Body of pancreas (tissue), 4 donors: ENCODE results near the gene LGR4.

Experiments
- POLR2A ChIP-seq, 3 donors: fragments of 450-650 bp; IDR thresholded peaks; one replicate each; pipeline ENCODE4 v1.6.1; 2016; ENCODE audit warnings: antibody characterized with exemption in 3 of 3, mild to moderate bottlenecking in 2 of 3
- TF ChIP-seq, protein P1 (sequence below), 7 experiments: fragments of 450-650 bp in 4 of 7; fragments of 200-600 bp in 3 of 7; sonication (generic) in 3 of 7; IDR thresholded peaks; one replicate each; pipeline ENCODE4 v1.5.1; 2016 to 2019; ENCODE audit warnings: antibody characterized with exemption in 7 of 7

DNA sequence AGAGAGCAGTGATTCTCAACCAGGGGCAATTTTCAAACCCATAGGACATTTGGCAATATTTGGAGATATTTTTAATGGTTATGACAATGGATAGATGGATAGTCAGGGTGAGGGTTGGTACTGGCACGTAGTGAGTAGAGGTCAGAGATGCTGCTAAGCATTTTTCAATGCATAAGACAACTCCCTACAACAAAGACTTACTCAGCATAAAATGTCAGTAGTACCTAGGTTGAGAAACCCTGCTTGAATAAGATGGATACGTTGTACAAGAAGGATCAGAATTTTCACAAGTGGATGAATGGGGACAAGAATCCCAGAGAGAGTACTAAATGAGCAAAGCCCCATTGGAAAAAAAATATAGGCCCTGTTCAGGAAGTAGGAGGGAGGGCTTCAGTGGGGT is 45.9 kb upstream of the LGR4 start:
- no peak for TF ChIP-seq POLR2A (IDR thresholded peaks at IDR 0.05)
- TF ChIP-seq, protein P1, sequence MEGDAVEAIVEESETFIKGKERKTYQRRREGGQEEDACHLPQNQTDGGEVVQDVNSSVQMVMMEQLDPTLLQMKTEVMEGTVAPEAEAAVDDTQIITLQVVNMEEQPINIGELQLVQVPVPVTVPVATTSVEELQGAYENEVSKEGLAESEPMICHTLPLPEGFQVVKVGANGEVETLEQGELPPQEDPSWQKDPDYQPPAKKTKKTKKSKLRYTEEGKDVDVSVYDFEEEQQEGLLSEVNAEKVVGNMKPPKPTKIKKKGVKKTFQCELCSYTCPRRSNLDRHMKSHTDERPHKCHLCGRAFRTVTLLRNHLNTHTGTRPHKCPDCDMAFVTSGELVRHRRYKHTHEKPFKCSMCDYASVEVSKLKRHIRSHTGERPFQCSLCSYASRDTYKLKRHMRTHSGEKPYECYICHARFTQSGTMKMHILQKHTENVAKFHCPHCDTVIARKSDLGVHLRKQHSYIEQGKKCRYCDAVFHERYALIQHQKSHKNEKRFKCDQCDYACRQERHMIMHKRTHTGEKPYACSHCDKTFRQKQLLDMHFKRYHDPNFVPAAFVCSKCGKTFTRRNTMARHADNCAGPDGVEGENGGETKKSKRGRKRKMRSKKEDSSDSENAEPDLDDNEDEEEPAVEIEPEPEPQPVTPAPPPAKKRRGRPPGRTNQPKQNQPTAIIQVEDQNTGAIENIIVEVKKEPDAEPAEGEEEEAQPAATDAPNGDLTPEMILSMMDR (IDR thresholded peaks at IDR 0.05), result no peak
